ENCODE measurements around the gene COL28A1.

COL28A1 gene

DNA sequence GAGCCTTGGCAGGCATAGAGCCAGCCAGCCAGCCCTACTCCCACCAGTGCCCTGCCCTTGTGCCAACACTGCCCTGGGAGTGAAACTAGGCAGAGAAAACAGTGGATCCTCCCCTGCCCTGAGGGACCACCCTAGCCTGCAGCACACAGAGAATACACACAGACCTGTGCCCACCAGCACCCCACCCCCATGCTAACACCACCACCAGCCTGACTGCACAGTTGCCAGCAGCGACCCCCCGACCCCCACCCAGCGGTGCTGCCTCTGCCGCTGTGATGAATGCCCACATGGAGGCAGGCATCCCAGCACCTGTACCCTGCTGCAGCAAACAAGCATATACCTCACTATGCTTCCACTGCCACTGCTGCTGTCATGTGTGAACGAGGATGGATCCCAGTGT, 21.6 kb upstream of the COL28A1 start:
- no peak for DNase-seq

DNA sequence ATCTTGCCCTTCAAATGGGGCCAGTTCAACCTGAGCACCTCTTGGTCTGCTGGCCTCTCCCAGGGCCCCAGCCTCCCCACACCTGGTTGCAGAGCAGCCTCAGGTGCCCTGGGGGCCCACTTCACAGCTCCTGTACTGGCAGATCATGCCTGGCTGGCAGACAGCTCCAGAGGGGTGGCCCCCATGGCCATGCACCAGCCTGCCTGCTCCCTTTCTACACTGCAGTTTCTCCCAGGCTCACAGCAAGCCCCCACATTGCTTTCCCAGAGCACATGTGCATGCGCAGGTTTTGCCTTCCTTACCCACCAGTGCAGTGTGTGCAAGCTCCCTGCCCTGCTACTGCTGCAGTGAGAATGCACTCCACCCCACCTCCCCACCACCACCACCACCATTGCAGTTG, 21.2 kb upstream of the COL28A1 start:
- no peak for DNase-seq

DNA sequence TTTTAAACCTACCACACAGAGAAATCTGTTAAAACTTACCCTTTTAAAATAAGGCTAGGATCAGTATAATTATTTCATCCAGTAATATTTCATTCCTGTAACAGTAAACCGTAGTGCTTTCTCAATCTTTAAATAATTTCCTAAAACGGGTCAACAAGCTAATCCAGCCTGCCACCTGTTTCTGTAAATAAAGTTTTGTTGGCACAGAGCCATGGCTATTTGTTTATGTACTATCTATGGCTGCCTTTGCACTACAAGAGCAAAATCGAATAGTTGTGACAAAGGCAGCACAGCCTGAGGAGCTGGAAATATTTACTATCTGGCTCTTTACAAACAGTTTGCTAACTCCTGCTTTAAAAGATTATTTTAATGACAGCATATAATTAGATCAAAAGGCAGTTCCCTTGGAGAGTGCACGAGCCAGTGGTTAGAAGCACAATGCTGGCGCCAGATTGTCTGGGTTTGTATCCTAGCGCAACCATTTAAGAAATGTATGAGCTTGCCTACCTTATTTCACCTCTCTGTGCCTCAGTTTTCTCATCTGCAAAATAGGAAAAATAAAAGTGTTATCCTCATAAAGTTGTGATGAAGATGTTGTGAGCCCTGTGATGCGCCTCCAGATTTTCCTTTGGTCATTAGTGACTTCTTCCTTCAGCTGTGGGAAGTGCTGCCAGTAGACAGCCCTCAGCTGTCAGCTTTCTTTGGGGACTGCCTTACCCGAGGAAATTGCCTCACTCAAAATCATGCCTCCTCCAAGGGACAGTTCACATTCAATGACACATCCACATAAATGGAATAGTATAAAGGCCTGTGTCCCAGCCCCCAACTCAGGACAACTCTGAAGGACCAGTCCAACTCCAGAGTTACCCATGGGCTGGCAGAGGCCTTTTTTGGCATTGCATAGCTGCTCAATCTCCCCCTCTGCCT, 19.2 kb upstream of the COL28A1 start:
- DNase-seq: no peak

DNA sequence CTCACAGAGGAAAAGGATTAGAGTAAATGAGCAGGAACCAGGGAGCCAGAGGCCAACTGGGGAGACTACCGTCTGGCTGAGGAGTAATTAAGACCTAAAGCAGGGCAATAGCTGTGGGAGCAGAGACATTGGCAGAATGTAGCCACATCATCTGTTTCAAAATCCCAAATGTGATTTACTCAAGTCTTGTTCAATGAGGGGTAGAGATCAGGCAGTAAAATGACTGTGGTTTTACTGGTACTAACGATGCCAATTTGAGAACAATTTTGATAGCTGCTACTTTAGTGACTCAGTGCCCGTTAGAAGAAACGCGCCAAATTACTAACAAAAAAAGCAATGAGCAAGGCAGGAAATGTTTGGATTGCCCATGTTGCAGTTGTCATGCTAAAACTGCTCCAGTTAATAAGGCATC, 18.4 kb upstream of the COL28A1 start:
- DNase-seq: no peak

DNA sequence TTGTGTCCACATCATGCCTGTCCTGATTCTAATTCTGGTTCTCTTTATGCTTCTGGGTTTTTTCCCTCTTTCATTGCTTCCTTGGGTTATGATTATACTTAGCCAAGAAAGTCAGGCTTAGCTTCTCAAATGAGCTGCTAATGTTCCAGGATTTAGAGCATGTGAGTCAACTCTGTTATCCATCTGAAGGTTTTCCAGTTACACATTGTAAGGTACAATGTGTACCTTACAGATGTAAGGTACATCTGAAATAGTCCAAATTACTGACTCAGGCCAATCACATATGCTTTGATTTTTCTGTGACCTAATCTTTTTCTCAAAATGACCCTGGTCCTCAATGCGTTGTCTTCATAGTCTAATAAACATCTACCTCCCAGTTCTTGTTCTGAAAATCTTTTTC, 17.7 kb upstream of the COL28A1 start:
- no peak for DNase-seq

DNA sequence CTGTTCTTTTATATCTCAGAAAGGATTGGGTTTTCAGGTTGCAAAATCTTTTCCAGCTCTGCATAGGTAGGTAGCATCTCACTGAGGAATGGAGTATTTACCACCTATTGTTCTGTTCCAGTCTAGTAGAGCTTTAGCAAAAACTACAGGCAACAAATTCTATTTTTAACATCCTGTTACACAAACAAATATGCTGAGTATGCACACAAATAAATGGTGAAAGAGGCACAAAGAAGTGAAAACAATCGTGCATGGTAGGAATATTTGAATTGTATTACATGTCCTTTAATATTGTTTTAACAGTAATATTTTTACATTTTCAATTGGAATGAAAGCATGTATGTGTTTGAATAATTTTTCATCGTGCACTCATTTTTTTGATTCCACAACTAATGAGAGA, 16.5 kb upstream of the COL28A1 start:
- no peak for DNase-seq

DNA sequence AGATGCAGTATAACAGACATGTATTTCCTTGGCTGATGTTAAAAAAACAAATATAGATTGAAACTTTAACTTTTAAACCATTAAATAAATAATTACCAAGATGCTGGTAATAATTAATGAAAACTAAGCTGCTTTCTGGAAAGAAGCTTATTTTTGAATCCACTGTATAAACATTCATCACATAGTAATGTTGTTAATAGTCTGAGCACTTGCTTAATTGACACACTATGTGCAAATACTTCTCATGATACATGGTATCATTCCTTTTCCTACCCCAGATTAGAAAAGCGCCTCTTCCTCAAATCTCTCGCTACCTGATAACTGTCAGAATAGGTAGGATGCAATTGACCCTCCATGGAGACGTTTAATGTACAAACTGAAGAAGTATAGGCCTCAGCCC, 15.0 kb upstream of the COL28A1 start:
- no peak for DNase-seq

DNA sequence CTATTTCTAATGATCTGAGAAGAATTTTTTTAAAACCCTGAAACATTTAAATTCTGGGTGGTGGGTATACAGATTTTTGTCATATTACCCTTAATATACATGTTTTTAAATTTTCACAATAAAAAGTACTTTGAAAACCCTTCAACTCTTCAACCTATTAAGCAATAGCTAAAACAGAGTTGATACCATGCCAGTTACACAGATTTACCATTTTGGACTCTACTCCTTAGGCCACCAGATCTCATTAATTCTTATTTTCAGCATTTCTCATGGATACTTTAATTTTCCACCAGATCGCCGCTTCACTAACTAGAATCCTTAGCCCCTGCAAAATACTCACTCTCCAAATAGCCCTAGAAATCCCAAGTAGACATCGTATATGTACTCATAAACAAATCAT, 12.7 kb upstream of the COL28A1 start:
- no peak for DNase-seq

DNA sequence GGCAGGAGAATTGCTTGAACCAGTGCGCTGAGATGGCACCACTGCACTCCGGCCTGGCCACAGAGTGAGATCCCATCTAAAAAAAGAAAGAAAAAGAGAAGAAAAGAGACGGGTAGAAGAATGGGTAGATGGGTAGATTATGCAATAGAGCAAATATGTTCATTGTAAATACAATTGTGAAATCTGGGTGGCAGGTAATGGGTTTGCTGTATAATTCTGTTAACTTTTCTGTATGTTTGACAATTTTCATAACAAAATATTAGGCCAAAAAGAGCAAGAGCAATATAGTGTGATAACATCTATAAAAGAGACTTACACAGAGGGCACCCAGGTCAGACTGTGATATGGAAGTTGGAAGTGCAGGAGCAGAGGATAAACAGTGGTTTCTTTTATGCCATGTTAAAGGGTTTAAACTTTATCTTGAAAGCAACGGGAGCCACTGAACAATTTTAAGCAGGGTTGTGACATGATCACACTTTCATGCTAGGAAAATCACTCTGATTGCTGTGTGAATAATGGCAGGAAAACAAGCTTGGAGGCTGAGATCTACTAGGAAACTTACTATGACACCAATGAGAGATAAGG, 6.7 kb upstream of the COL28A1 start:
- DNase-seq: no peak

DNA sequence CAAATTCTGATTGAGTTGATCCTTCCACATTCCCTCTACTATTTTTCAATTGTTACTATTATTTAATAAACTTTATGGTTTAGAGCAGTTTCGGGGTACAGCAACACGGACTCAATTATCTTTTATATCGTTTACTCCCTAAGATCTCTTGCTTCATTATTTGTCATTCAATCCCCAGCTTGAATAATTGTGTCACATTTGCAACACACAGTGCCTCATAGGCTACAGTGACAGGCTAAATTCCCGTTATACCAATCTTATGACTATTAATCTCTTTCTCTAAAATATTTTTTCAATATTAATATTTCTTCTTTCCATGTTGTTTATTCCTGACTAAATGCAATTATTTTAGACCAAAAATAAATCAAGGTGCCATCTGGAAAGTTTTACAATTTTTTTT, 4.0 kb upstream of the COL28A1 start:
- no peak for DNase-seq

DNA sequence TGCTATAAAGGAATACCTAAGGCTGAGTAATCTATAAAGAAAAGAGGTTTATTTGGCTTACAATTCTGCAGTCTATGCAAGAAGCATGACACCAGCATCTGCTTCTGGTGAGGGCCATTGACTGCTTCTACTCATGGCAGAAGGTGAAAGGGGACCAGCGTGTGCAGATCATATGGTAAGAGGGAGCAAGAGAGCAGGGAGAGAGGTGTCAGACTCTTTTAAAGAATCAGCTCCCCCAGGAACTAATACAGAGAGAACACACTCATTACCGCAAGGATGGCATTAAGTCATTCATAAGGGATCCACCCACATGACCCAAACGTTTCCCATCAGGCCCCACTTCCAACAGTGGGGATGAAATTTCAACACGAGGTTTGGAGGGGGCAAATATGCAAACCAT, 3.5 kb upstream of the COL28A1 start:
- DNase-seq: no peak

DNA sequence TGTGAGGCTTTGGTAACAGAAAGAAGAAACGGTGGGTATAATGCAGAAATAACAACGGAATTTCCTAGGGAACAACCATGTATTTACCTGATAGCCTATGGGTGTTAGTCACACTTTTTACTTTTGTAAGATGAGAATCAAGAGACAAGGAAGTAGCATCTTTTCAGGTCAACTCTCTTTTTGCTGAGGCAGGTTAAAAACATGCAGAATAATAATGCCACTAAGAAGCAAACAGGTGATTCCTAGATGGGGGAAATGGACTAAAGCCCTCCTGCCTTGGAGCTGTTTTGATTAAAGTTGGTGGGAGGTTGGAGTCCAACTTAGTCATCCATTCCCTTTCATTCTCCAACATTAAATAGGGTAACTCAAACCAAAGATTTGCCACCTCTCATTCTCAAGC, 2.0 kb upstream of the COL28A1 start:
- DNase-seq: no peak

DNA sequence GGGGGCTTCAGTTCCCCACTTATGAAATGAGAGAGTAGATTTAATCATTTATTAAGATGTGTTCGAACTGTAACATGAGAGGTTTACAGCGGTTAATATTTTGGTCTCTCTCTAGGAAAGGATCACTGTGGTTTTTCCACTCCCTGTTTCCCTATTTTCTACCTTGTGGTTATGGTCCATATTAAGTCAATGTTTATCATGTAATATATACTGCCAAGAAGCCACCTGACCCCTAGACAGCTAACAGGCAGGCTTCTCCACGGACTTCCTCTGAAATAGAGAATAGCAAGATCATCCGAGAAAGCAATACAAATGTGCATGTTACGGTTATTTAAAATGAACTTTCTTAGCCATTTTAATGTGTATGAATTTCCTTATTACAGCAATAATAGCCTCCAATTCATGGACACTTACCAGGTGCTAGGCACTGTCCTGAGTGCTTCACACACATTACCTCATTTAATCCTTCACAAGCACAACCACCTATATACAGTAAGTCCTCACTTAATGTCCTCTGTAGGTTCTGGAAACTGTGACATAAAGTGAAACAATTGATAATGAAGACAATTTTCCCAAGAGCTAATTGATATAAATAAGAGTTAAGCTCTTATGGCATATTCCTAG, 835 bp upstream of the COL28A1 start:
- no peak for DNase-seq

DNA sequence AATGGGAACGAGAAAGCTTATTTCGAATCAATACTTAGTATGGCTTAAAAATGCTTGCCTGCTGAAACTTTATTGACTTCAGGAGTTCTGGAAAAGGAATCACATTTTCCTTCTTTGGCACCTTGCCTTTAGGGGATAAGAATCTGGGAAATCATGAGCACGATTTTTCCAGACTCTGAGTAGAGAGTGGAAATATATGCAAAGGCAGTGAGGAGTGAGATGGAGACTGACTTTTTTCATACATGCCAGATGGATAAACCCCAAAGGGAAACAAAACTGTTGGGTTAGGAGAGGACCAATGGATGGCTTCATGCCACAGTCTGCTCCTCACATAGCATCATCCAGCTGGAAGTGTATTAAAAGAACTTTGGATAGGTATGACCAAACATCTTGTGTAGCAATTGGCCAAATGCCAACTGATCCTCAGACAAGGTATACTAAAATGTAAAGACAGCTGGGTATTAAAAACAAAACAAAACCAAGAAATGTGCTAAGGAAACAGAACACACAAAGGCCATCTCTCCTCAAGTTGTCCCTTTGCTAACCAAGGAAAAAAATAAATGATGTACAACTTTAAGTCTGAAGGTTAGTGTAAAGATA, 1.7 kb downstream of the COL28A1 start:
- no peak for DNase-seq

DNA sequence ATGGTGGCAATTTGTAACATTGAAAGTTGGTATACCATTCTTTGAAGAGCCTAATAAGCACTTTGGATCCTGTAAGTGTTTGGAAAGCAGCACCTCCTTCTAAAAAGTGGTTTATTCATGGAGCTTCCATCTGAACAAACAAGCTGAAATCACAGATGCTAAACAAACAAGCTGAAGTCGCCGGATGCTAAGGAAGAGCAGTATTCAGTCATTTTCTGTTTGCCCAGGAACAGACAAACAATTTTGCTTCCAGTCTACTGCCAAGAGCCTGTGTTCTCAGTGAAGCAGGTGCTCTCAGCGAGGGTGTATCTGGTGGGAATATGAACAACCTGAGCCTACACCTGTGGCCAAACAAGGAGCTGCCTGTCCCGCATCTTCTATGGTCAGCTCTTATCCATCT, 6.3 kb downstream of the COL28A1 start:
- no peak for DNase-seq

DNA sequence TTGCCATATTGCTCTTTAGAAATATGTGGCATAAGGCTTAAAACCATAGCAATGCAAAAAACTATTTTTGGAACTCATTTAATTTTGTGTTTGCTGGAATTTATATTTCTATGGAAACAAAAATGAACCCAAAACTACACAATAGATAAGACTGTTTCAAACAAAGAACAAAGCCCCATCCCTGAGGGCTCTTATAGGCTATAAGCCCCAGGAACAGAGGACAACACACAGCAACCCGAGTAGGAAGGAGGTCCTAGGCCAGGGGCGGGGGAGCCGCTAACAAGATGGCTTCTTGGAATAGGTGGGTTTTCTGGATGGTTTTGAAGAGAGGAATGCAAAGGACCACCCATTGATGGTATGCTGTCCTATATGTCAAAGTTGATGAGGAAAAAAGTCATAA, 8.6 kb downstream of the COL28A1 start:
- no peak for DNase-seq

DNA sequence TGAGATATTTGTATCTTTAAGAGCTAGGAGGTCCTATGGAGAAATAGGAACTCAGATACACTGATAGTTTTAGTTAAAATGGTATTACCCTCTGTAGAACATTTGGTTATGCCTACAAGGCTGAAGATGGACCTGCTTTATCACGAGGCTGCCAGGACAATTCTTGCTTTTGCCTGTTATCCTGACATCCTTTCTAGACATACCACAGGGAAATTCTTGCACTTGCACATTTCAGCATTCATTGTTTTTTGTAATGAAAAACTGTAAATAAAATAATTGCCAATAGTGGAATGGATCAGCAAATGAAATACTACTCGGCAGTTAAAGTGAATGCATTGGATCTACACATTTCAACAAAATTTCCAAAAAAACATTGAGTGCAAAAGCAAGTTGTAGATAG, 9.7 kb downstream of the COL28A1 start:
- no peak for DNase-seq

DNA sequence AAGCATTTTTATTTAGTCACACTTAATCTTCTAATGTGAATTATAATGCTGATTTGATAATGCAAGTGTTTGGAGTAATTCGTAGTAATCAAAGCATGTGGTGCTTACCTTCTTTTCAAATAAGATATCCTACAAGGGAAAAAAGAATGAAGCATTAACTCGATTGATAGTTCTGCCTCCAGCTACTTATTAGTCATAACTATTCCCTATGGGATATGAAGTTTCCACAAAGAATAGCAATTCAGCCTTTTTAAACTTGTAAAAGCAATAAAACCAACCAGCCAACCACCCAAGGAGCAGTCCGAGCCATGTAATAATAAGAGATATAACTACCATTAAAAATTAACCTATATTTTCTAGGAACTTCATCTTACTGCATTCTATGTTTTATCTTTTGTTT, 11.6 kb downstream of the COL28A1 start:
- DNase-seq: no peak

DNA sequence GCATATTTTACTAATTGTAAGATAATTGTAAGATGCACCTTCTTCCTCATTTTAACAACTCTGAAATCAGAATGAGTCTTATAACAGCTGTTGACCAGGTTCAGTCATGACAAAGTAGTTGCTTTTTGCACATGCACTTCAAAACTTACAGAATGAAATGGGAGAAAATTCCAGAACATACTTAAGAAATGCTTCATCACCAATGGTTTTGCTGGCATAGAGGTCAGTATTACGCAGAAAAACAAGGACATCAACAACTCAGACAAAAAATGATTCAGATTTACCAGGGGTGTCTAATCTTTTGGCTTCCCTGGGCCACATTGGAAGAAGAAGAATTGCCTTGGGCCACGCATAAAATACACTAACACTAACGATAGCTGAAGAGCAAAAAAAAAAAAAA, 13.3 kb downstream of the COL28A1 start:
- no peak for DNase-seq

DNA sequence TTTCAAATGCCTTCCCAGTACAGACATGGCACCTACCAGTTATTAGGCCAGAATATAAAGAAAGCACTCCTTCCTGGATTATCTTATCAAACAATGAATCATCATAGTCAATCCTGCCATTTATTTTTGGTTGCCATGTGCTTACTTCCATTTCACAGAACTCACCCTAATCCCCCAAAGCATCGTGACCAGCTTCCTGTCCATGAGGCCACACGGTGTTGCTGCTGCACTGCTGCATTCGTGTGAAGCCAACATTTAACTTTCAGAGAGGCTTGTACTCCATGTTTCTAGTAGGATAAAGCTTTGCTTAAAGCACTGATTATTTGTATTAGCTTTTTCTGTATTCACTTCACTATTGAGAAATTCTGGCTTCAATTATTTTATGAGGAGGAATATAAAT, 14.4 kb downstream of the COL28A1 start:
- no peak for DNase-seq

DNA sequence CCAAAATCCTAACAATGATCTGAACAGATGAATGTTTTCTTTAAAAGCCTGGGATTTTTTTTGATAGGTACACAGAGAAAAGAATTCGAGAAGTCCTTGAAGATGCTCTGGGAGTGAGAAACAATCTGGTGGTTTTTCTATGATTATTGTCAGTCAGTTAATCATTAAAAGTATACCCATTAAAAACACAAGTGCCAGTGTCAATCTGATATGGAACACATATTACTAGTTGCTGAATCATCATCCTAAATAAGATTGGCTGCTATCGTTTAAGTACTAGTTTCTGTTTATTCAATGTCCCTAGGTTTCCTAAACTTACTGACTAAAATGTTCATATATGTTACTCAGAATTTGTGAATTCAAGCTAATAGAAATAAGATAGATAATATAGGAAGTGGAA, 16.1 kb downstream of the COL28A1 start:
- no peak for DNase-seq

DNA sequence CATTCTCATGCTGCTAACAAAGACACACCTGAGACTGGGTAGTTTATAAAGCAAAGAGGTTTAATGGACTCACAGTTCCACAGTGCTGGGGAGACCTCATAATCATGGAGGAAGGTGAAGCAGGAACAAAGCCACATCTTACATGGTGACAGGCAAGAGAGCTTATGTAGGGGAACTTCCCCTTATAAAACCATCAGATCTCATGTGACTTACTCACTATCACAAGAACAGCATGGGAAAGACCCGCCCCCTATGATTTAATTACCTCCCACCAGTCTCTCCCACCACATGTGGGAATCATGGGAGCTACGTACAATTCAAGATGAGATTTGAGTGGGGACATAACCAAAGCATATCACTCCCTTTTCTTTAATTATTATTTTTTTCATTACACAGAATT, 16.6 kb downstream of the COL28A1 start:
- DNase-seq: no peak

DNA sequence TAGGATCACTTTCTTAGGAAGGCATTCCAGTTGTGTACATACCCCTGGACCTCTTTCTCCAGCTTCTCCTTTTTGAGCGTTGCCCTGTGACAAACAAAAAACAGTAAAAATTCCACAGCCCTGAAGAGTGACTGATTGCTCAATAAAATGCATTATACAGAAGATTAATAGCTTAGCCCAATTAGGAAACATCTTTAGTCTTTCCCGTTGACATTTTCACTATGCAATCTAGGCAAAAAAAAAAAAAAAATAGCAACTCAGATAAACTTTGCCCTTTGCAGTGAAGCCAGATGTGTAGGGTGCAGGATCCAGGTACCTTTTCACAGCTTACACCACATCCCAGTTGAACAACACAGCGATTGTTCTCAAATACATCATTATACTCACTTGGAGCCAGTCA, 17.9 kb downstream of the COL28A1 start:
- DNase-seq: no peak

DNA sequence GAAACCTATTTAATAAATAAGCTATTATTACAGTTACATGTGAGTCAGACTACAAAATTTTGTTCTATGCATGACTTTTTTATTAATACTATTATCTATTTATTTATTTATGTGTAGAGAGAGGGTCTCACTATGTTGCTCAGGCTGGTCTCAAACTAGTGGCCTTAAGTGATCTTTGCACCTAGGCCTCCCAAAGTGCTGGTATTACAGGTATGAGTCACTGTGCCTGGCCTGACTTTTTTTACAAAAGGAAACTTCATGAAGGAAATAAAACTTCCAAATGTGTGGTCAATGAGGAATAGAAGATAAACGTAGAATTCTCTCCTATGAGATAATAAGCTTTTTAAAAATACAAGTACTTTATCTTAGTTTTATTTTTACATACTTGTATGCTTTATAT, 19.0 kb downstream of the COL28A1 start:
- no peak for DNase-seq
